ENCODE measurements around the gene B3GALT2.

- TF ChIP-seq CTCF (IDR thresholded peaks at IDR 0.05; ENCODE audit: poor library complexity, severe bottlenecking) (no peak), EZH2 (IDR thresholded peaks at IDR 0.05; ENCODE audit: borderline replicate concordance, insufficient read depth, low read length, poor library complexity, severe bottlenecking) (no peak), RAD21 (conservative IDR thresholded peaks at IDR 0.05) (peak; percentile 57)
Observed at GRCh38 chr1:193185901-193186731, at the start of gene B3GALT2.
